Liver (tissue), 9 donors: ENCODE results near the gene ZDHHC14. TPM values are rescaled to one million over a fixed set of nuclear protein-coding genes. Genes with fewer than 3 reads are reported as not detected.

Source experiments
- DNase-seq: peaks from one replicate; pipeline ENCODE4 v3.0.0-alpha.2; 2017; ENCODE audit warnings: low spot score
- H3K27ac ChIP-seq, 2 donors: one replicate each; pipeline ENCODE4 v1.7.0; 2013; ENCODE audit warnings: inconsistent platforms in 2 of 2, low read length in 2 of 2, control low read depth in 1 of 2, low read depth in 1 of 2, mild to moderate bottlenecking in 1 of 2
- H3K27me3 ChIP-seq, 4 donors: one replicate each; pipeline versions ENCODE4 v1.6.1 to v1.7.0; 2013; ENCODE audit warnings: low read length in 3 of 4, inconsistent platforms in 1 of 4, mild to moderate bottlenecking in 1 of 4, moderate library complexity in 1 of 4; ENCODE audit not compliant: control insufficient read depth in 4 of 4, insufficient read depth in 4 of 4
- H3K36me3 ChIP-seq, 4 donors: one replicate each; pipeline versions ENCODE4 v1.6.1 to v1.7.0; 2013; ENCODE audit warnings: low read length in 3 of 4, mild to moderate bottlenecking in 3 of 4, low read depth in 1 of 4, moderate library complexity in 1 of 4; ENCODE audit not compliant: control insufficient read depth in 4 of 4, insufficient read depth in 3 of 4
- H3K4me1 ChIP-seq, 4 donors: one replicate each; pipeline versions ENCODE4 v1.6.1 to v1.7.0; 2013; ENCODE audit warnings: low read length in 3 of 4, mild to moderate bottlenecking in 3 of 4, moderate library complexity in 1 of 4; ENCODE audit not compliant: control insufficient read depth in 4 of 4, insufficient read depth in 4 of 4
- H3K4me3 ChIP-seq, 3 donors: one replicate each; pipeline versions ENCODE4 v1.6.1 to v1.7.0; 2013; ENCODE audit warnings: low read length in 3 of 3, control low read depth in 1 of 3, low read depth in 1 of 3, mild to moderate bottlenecking in 1 of 3
- H3K9ac ChIP-seq, 2 donors: one replicate each; pipeline ENCODE4 v1.7.0; 2013; ENCODE audit warnings: low read length in 2 of 2, mild to moderate bottlenecking in 2 of 2, moderate library complexity in 2 of 2, control low read depth in 1 of 2, low read depth in 1 of 2
- H3K9me3 ChIP-seq, 4 donors: one replicate each; pipeline versions ENCODE4 v1.6.1 to v1.7.0; 2013; ENCODE audit warnings: low read length in 3 of 4; ENCODE audit not compliant: control insufficient read depth in 4 of 4
- EGR1 ChIP-seq, 2 donors: IDR thresholded peaks; 2 replicates each; pipeline ENCODE4 v1.6.1; 2016 to 2018; ENCODE audit warnings: antibody characterized with exemption in 2 of 2, low read depth in 2 of 2
- FOXA1 ChIP-seq: IDR thresholded peaks from 2 replicates; pipeline ENCODE4 v1.6.1; 2016; ENCODE audit warnings: antibody characterized with exemption
- FOXA2 ChIP-seq: IDR thresholded peaks from 2 replicates; pipeline ENCODE4 v1.6.1; 2016; ENCODE audit warnings: antibody characterized with exemption
- GABPA ChIP-seq, 2 donors: IDR thresholded peaks in 1 of 2; conservative IDR thresholded peaks in 1 of 2; 2 replicates each; pipeline ENCODE4 v1.6.1; 2016; ENCODE audit warnings: antibody characterized with exemption in 2 of 2, mild to moderate bottlenecking in 1 of 2, moderate library complexity in 1 of 2
- HNF4A ChIP-seq, 2 donors: conservative IDR thresholded peaks; 2 replicates each; pipeline ENCODE4 v1.6.1; 2016; ENCODE audit warnings: antibody characterized with exemption in 2 of 2, mild to moderate bottlenecking in 2 of 2
- HNF4G ChIP-seq: IDR thresholded peaks from 2 replicates; pipeline ENCODE4 v1.6.1; 2016; ENCODE audit warnings: antibody characterized with exemption
- JUND ChIP-seq, 2 donors: IDR thresholded peaks; 2 replicates each; pipeline ENCODE4 v1.6.1; 2016; ENCODE audit warnings: antibody characterized with exemption in 2 of 2
- NR2F2 ChIP-seq: IDR thresholded peaks from 2 replicates; pipeline ENCODE4 v1.6.1; 2016; ENCODE audit warnings: antibody characterized with exemption
- RAD21 ChIP-seq, 2 donors: IDR thresholded peaks; 2 replicates each; pipeline ENCODE4 v1.6.1; 2016; ENCODE audit warnings: antibody characterized with exemption in 2 of 2, mild to moderate bottlenecking in 2 of 2
- RXRA ChIP-seq, 2 donors: IDR thresholded peaks; 2 replicates each; pipeline ENCODE4 v1.6.1; 2017 to 2018; ENCODE audit warnings: antibody characterized with exemption in 2 of 2, mild to moderate bottlenecking in 1 of 2
- SP1 ChIP-seq: IDR thresholded peaks from 2 replicates; pipeline ENCODE4 v1.6.1; 2018; ENCODE audit warnings: antibody characterized with exemption, mild to moderate bottlenecking
- TAF1 ChIP-seq: conservative IDR thresholded peaks from 2 replicates; pipeline ENCODE4 v1.6.1; 2016; ENCODE audit warnings: antibody characterized with exemption, mild to moderate bottlenecking
- YY1 ChIP-seq: IDR thresholded peaks from 2 replicates; pipeline ENCODE4 v1.6.1; 2016; ENCODE audit warnings: antibody characterized with exemption, mild to moderate bottlenecking
- WGBS: extraction: QIAGEN DNeasy Blood & Tissue Kit; methylation state at CpG from one replicate; pipeline ENCODE4 v1.1.7; 2013; 5-methylcytosine and 5-hydroxymethylcytosine counted together
- polyA plus RNA-seq, 2 donors: library from polyadenylated mRNA; stranded (reverse) in 1 of 2; unstranded in 1 of 2; fragments of 200-250 nt in 1 of 2; fragments of >200 nt in 1 of 2; fragmentation: Nextera tagmentation in 1 of 2; extraction: Ambion mirVana in 1 of 2; gene quantifications; one replicate each; pipeline versions ENCODE4 v1.2.1 to v1.2.3, GENCODE V29; 2013 to 2015
- total RNA-seq, 2 donors: library from RNA; depleted of rRNA; stranded (reverse); fragments of >200 nt; gene quantifications; one replicate each; pipeline ENCODE4 v1.2.3, GENCODE V29; 2014
- TF ChIP-seq, protein P1 (sequence below): IDR thresholded peaks from 2 replicates; pipeline ENCODE4 v1.6.1; 2016; ENCODE audit warnings: antibody characterized with exemption
- TF ChIP-seq, protein P2 (sequence below): fragments of 150-350 bp; IDR thresholded peaks from 2 replicates; pipeline ENCODE4 v1.5.1; 2017; ENCODE audit warnings: improper control_type of control experiment, low read depth, low read length; ENCODE audit not compliant: missing input control
- TF ChIP-seq, protein P3 (sequence below): IDR thresholded peaks from 2 replicates; pipeline ENCODE4 v1.6.1; 2016; ENCODE audit warnings: antibody characterized with exemption, mild to moderate bottlenecking
- TF ChIP-seq, protein P4 (sequence below): IDR thresholded peaks from 2 replicates; pipeline ENCODE4 v1.6.1; 2016; ENCODE audit warnings: antibody characterized with exemption
- TF ChIP-seq, protein P5 (sequence below): IDR thresholded peaks from 2 replicates; pipeline ENCODE4 v1.6.1; 2016; ENCODE audit warnings: antibody characterized with exemption
- donor health status: healthy.
- donor health status: healthy.
- donor health status: healthy.
- donor health status: healthy.
- donor health status: healthy.

The ZDHHC14 gene
- total and polyA plus RNA-seq, 4 donors: 4.4 to 11.7 (median 8.4) TPM

DNA sequence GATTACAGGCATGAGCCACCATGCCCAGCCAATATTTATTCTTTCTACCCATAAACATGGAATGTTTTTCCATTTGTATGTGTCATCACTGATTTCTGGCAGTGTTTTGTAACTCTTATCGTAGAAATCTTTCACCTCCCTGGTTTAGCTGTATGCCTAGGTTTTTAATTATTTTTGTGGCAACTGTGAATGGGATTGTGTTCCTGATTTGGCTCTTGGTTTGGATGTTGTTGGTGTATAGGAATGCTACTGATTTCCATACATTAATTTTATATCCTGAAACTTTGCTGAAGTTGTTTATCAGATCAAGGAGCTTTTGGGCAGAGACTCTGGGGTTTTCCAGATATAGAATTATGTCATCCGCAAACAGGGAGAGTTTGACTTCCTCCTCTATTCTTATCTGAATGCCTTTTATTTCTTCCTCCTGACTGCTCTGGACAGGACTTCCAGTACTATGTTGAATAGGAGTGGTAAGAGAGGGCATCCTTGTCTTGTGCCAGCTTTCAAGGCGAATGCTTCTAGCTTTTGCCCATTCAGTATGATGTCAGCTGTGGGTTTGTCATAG lies 198.6 kb downstream of the ZDHHC14 start:
- TF ChIP-seq, protein P1, sequence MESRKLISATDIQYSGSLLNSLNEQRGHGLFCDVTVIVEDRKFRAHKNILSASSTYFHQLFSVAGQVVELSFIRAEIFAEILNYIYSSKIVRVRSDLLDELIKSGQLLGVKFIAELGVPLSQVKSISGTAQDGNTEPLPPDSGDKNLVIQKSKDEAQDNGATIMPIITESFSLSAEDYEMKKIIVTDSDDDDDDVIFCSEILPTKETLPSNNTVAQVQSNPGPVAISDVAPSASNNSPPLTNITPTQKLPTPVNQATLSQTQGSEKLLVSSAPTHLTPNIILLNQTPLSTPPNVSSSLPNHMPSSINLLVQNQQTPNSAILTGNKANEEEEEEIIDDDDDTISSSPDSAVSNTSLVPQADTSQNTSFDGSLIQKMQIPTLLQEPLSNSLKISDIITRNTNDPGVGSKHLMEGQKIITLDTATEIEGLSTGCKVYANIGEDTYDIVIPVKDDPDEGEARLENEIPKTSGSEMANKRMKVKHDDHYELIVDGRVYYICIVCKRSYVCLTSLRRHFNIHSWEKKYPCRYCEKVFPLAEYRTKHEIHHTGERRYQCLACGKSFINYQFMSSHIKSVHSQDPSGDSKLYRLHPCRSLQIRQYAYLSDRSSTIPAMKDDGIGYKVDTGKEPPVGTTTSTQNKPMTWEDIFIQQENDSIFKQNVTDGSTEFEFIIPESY: no peak
- peak; percentile 50 for TF ChIP-seq YY1
- TF ChIP-seq, protein P2, sequence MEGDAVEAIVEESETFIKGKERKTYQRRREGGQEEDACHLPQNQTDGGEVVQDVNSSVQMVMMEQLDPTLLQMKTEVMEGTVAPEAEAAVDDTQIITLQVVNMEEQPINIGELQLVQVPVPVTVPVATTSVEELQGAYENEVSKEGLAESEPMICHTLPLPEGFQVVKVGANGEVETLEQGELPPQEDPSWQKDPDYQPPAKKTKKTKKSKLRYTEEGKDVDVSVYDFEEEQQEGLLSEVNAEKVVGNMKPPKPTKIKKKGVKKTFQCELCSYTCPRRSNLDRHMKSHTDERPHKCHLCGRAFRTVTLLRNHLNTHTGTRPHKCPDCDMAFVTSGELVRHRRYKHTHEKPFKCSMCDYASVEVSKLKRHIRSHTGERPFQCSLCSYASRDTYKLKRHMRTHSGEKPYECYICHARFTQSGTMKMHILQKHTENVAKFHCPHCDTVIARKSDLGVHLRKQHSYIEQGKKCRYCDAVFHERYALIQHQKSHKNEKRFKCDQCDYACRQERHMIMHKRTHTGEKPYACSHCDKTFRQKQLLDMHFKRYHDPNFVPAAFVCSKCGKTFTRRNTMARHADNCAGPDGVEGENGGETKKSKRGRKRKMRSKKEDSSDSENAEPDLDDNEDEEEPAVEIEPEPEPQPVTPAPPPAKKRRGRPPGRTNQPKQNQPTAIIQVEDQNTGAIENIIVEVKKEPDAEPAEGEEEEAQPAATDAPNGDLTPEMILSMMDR: no peak
- TF ChIP-seq TAF1: no peak
- no peak for TF ChIP-seq GABPA (IDR thresholded peaks at IDR 0.05 in 1 of 2, conservative IDR thresholded peaks at IDR 0.05 in 1 of 2)
- TF ChIP-seq EGR1 (IDR thresholded peaks at IDR 0.05; ENCODE audit: low read depth in 2 of 2): peak in 1 of 2 donors; percentile 19
- peak; percentile 28 for TF ChIP-seq FOXA2
- peak in 1 of 2 donors; percentile 25 for TF ChIP-seq HNF4A (conservative IDR thresholded peaks at IDR 0.05)
- TF ChIP-seq, protein P3, sequence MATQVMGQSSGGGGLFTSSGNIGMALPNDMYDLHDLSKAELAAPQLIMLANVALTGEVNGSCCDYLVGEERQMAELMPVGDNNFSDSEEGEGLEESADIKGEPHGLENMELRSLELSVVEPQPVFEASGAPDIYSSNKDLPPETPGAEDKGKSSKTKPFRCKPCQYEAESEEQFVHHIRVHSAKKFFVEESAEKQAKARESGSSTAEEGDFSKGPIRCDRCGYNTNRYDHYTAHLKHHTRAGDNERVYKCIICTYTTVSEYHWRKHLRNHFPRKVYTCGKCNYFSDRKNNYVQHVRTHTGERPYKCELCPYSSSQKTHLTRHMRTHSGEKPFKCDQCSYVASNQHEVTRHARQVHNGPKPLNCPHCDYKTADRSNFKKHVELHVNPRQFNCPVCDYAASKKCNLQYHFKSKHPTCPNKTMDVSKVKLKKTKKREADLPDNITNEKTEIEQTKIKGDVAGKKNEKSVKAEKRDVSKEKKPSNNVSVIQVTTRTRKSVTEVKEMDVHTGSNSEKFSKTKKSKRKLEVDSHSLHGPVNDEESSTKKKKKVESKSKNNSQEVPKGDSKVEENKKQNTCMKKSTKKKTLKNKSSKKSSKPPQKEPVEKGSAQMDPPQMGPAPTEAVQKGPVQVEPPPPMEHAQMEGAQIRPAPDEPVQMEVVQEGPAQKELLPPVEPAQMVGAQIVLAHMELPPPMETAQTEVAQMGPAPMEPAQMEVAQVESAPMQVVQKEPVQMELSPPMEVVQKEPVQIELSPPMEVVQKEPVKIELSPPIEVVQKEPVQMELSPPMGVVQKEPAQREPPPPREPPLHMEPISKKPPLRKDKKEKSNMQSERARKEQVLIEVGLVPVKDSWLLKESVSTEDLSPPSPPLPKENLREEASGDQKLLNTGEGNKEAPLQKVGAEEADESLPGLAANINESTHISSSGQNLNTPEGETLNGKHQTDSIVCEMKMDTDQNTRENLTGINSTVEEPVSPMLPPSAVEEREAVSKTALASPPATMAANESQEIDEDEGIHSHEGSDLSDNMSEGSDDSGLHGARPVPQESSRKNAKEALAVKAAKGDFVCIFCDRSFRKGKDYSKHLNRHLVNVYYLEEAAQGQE: no peak
- TF ChIP-seq, protein P4, sequence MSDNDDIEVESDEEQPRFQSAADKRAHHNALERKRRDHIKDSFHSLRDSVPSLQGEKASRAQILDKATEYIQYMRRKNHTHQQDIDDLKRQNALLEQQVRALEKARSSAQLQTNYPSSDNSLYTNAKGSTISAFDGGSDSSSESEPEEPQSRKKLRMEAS: no peak
- peak in 1 of 2 donors; percentile 36 for TF ChIP-seq JUND (IDR thresholded peaks at IDR 0.05)
- TF ChIP-seq RAD21 (IDR thresholded peaks at IDR 0.05): peak in 1 of 2 donors; percentile 6
- TF ChIP-seq NR2F2: no peak
- no peak for TF ChIP-seq HNF4G
- TF ChIP-seq RXRA (IDR thresholded peaks at IDR 0.05): peak in 1 of 2 donors; percentile 34
- no peak for TF ChIP-seq SP1
- peak; percentile 30 for TF ChIP-seq FOXA1
- TF ChIP-seq, protein P5, sequence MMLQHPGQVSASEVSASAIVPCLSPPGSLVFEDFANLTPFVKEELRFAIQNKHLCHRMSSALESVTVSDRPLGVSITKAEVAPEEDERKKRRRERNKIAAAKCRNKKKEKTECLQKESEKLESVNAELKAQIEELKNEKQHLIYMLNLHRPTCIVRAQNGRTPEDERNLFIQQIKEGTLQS: peak; percentile 18
- no peak overlapping the region for H3K4me3 ChIP-seq
- H3K9me3 ChIP-seq: peaks cover 0 to 3% (median 0%) of the 10 kb centered on the region in 4 donors
- H3K36me3 ChIP-seq: no peaks in the 10 kb centered on the region
- H3K4me1 ChIP-seq: no peaks in the 10 kb centered on the region
- H3K27ac ChIP-seq: peak overlapping the region; percentile 52 to 66
- no peak for DNase-seq
- no peaks in the 10 kb centered on the region for H3K27me3 ChIP-seq
- H3K9ac ChIP-seq: no peak overlapping the region
- WGBS: 48% methylated on average over 3 of the region's 3 CpGs
